CD4-positive, alpha-beta T cell treated with Interferon gamma for 1 hour (primary cell): Measurements from ENCODE around the gene ZC3H10.
"Not testable (repeated sequence)": the region's sequence is repeated elsewhere in the genome, so short reads cannot be mapped to it uniquely, and the experiment has no call there.

Experiments
- DNase-seq: peaks from one replicate; pipeline ENCODE4 v3.0.0-alpha.2; 2020

The ZC3H10 gene

GRCh38 chr12:56117778-56118687 lies at the start of gene ZC3H10:
ZC3H10 (plus strand) TSS chr12:56118266; CDS start chr12:56120563, 2,297 bp downstream.
- DNase-seq, result peak; percentile 99

- DNase-seq, result no peak
Measured at GRCh38 chr12:56071648-56072047, 46.4 kb upstream of the ZC3H10 start.

GRCh38 chr12:56074396-56074795 lies 43.7 kb upstream of the ZC3H10 start:
- no peak for DNase-seq

GRCh38 chr12:56077966-56078365 lies 40.1 kb upstream of the ZC3H10 start:
- DNase-seq, result not testable (repeated sequence)

GRCh38 chr12:56078427-56078826 lies 39.6 kb upstream of the ZC3H10 start:
- no peak for DNase-seq

- peak; percentile 46 for DNase-seq
Measured at GRCh38 chr12:56078931-56079722, 38.9 kb upstream of the ZC3H10 start.

- peak; percentile 38 for DNase-seq
Measured at GRCh38 chr12:56079723-56080555, 38.1 kb upstream of the ZC3H10 start, which contains the start of gene ERBB3. ERBB3 (plus strand) TSS chr12:56080165; CDS start chr12:56080301, 136 bp downstream.

GRCh38 chr12:56080556-56081138 lies 37.4 kb upstream of the ZC3H10 start:
- DNase-seq, result no peak

- no peak for DNase-seq
Measured at GRCh38 chr12:56081393-56082347, 36.4 kb upstream of the ZC3H10 start.

- no peak for DNase-seq
Measured at GRCh38 chr12:56082382-56082781, 35.7 kb upstream of the ZC3H10 start.

- no peak for DNase-seq
Measured at GRCh38 chr12:56082967-56083366, 35.1 kb upstream of the ZC3H10 start.

- no peak for DNase-seq
Measured at GRCh38 chr12:56084958-56085543, 33.0 kb upstream of the ZC3H10 start.

GRCh38 chr12:56086096-56086495 lies 32.0 kb upstream of the ZC3H10 start:
- no peak for DNase-seq

- no peak for DNase-seq
Measured at GRCh38 chr12:56086608-56087007, 31.5 kb upstream of the ZC3H10 start.

GRCh38 chr12:56087220-56087619 lies 30.8 kb upstream of the ZC3H10 start:
- DNase-seq, result no peak

- DNase-seq, result no peak
Measured at GRCh38 chr12:56097738-56098137, 20.3 kb upstream of the ZC3H10 start.

- DNase-seq, result no peak
Measured at GRCh38 chr12:56098592-56098991, 19.5 kb upstream of the ZC3H10 start.

GRCh38 chr12:56099787-56100186 lies 18.3 kb upstream of the ZC3H10 start:
- no peak for DNase-seq

GRCh38 chr12:56101045-56101444 lies 17.0 kb upstream of the ZC3H10 start:
- DNase-seq, result no peak

GRCh38 chr12:56102683-56103065 lies 15.4 kb upstream of the ZC3H10 start:
- DNase-seq, result no peak
